Central memory CD4-positive, alpha-beta T cell (primary cell): ENCODE data around the gene PPP6R3.
"Not testable (repeated sequence)": the region's sequence is repeated elsewhere in the genome, so short reads cannot be mapped to it uniquely, and the experiment has no call there.

ENCODE experiments used
- DNase-seq: peaks from one replicate; pipeline ENCODE4 v3.0.0; 2022

Gene PPP6R3

GRCh38 chr11:68617925-68618809 lies 157.6 kb downstream of the PPP6R3 start:
- no peak for DNase-seq

GRCh38 chr11:68621826-68622225 lies 161.3 kb downstream of the PPP6R3 start:
- DNase-seq = no peak

GRCh38 chr11:68623706-68624105 lies 163.2 kb downstream of the PPP6R3 start:
- not testable (repeated sequence) for DNase-seq

- DNase-seq = not testable (repeated sequence)
These were observed 164.5 kb downstream of the PPP6R3 start for GRCh38 chr11:68625069-68625468.

- DNase-seq = not testable (repeated sequence)
These were observed 165.7 kb downstream of the PPP6R3 start for GRCh38 chr11:68626236-68626635.

- DNase-seq = not testable (repeated sequence)
These were observed 168.3 kb downstream of the PPP6R3 start for GRCh38 chr11:68628837-68629236.

- not testable (repeated sequence) for DNase-seq
These were observed 171.8 kb downstream of the PPP6R3 start for GRCh38 chr11:68632375-68632774.

- DNase-seq = peak; percentile 20
These were observed 172.2 kb downstream of the PPP6R3 start for GRCh38 chr11:68632802-68633201.

- DNase-seq = not testable (repeated sequence)
These were observed 174.1 kb downstream of the PPP6R3 start for GRCh38 chr11:68634606-68635005.

GRCh38 chr11:68635172-68635571 lies 174.6 kb downstream of the PPP6R3 start:
- DNase-seq = not testable (repeated sequence)

GRCh38 chr11:68635883-68636282 lies 175.3 kb downstream of the PPP6R3 start:
- not testable (repeated sequence) for DNase-seq

- not testable (repeated sequence) for DNase-seq
These were observed 178.8 kb downstream of the PPP6R3 start for GRCh38 chr11:68639322-68639721.

- DNase-seq = no peak
These were observed 181.3 kb downstream of the PPP6R3 start for GRCh38 chr11:68641880-68642279.

- DNase-seq = no peak
These were observed 183.0 kb downstream of the PPP6R3 start for GRCh38 chr11:68643585-68643984.

- DNase-seq = no peak
These were observed 186.3 kb downstream of the PPP6R3 start for GRCh38 chr11:68646832-68647231.

GRCh38 chr11:68649851-68650555 lies 189.5 kb downstream of the PPP6R3 start:
- no peak for DNase-seq

GRCh38 chr11:68650801-68651200 lies 190.2 kb downstream of the PPP6R3 start:
- DNase-seq = no peak

GRCh38 chr11:68651208-68651984 lies 190.8 kb downstream of the PPP6R3 start:
- DNase-seq = no peak

- no peak for DNase-seq
These were observed 191.6 kb downstream of the PPP6R3 start for GRCh38 chr11:68651985-68652682.

GRCh38 chr11:68652683-68653156 lies 192.2 kb downstream of the PPP6R3 start:
- DNase-seq = no peak

- no peak for DNase-seq
These were observed 193.2 kb downstream of the PPP6R3 start for GRCh38 chr11:68653486-68654430.
